GM23248 (cell line): Measurements from ENCODE around the gene LLPH. TPM values are rescaled to one million over a fixed set of nuclear protein-coding genes. Genes with fewer than 3 reads are reported as not detected.
A peak's percentile ranks its signal among the peaks of the same experiment; 100 is the strongest.

Experiments used
- DNase-seq: peaks from one replicate; pipeline ENCODE4 v3.0.0-alpha.2; 2015
- H2AFZ ChIP-seq: fragments of 200-600 bp; sonication (generic); 2 replicates; pipeline ENCODE4 v1.6.1; 2016; ENCODE audit warnings: antibody characterized with exemption
- H3F3A ChIP-seq: fragments of 200-600 bp; sonication (generic); 2 replicates; pipeline ENCODE4 v1.6.1; 2016; ENCODE audit warnings: mild to moderate bottlenecking, antibody characterized with exemption, mixed run types; ENCODE audit not compliant: insufficient read depth
- H3K27ac ChIP-seq: fragments of 200-600 bp; sonication (generic); 2 replicates; pipeline ENCODE4 v1.5.1; 2016; ENCODE audit warnings: mild to moderate bottlenecking
- H3K27me3 ChIP-seq: fragments of 200-600 bp; sonication (generic); replicated peaks from 2 replicates; pipeline ENCODE4 v1.6.1; 2016; ENCODE audit warnings: mild to moderate bottlenecking; ENCODE audit not compliant: insufficient read depth
- H3K36me3 ChIP-seq: fragments of 200-600 bp; sonication (generic); 2 replicates; pipeline ENCODE4 v1.6.1; 2016; ENCODE audit warnings: low read depth, mild to moderate bottlenecking
- H3K4me1 ChIP-seq: fragments of 200-600 bp; sonication (generic); 2 replicates; pipeline ENCODE4 v1.6.1; 2016; ENCODE audit warnings: mild to moderate bottlenecking; ENCODE audit not compliant: insufficient read depth
- H3K4me2 ChIP-seq: fragments of 200-600 bp; sonication (generic); one replicate; pipeline ENCODE4 v1.6.1; 2016; ENCODE audit warnings: mild to moderate bottlenecking; ENCODE audit not compliant: unreplicated experiment
- H3K4me3 ChIP-seq: fragments of 200-600 bp; sonication (generic); 2 replicates; pipeline ENCODE4 v1.5.1; 2016; ENCODE audit warnings: mild to moderate bottlenecking
- H3K79me2 ChIP-seq: fragments of 200-600 bp; sonication (generic); 2 replicates; pipeline ENCODE4 v1.6.1; 2016; ENCODE audit warnings: mild to moderate bottlenecking; ENCODE audit not compliant: insufficient read depth
- H3K9ac ChIP-seq: fragments of 200-600 bp; sonication (generic); 2 replicates; pipeline ENCODE4 v1.6.1; 2016; ENCODE audit warnings: mild to moderate bottlenecking
- H3K9me2 ChIP-seq: fragments of 200-600 bp; sonication (generic); 2 replicates; pipeline ENCODE4 v1.6.1; 2016; ENCODE audit warnings: mixed run types, mild to moderate bottlenecking, moderate library complexity; ENCODE audit not compliant: insufficient read depth
- H3K9me3 ChIP-seq: fragments of 200-600 bp; sonication (generic); one replicate; pipeline ENCODE4 v1.6.1; 2017; ENCODE audit warnings: low read depth
- H4K20me1 ChIP-seq: fragments of 200-600 bp; sonication (generic); 2 replicates; pipeline ENCODE4 v1.6.0; 2016; ENCODE audit not compliant: insufficient read depth
- EZH2 ChIP-seq: fragments of 200-600 bp; sonication (generic); IDR thresholded peaks from 2 replicates; pipeline ENCODE4 v1.6.1; 2018; ENCODE audit warnings: antibody characterized with exemption, mild to moderate bottlenecking; ENCODE audit not compliant: insufficient read depth, poor library complexity, severe bottlenecking
- EZH2phosphoT487 ChIP-seq: fragments of 200-600 bp; sonication (generic); IDR thresholded peaks from 2 replicates; pipeline ENCODE4 v1.6.1; 2018; ENCODE audit warnings: antibody characterized with exemption, moderate library complexity, mild to moderate bottlenecking, low read depth; ENCODE audit not compliant: insufficient read depth
- WGBS, 2 experiments: methylation state at CpG; one replicate each; pipeline ENCODE4 v1.1.6; 2015 to 2017; ENCODE audit warnings: low lambda C conversion rate in 2 of 2, low coverage in 1 of 2; ENCODE audit errors: missing lambda C conversion rate in 2 of 2; 5-methylcytosine and 5-hydroxymethylcytosine counted together
- in situ Hi-C: fragments of 300-500 bp; cut with MboI; formaldehyde crosslinking; loops from 2 replicates; pipeline ENCODE4 v1.15.0; 2020
- polyA plus RNA-seq: library from polyadenylated mRNA; unstranded; fragments of >200 nt; fragmentation: Nextera tagmentation; extraction: Ambion mirVana; gene quantifications from 2 replicates; pipeline ENCODE4 v1.2.1, GENCODE V29; 2016
- total RNA-seq: library from RNA; depleted of rRNA; stranded (reverse); fragments of >200 nt; shearing (Covaris generic); gene quantifications from 2 replicates; pipeline ENCODE4 v1.2.3, GENCODE V29; 2014

The LLPH gene
- total and polyA plus RNA-seq, 2 experiments from 2014 or later = 11.6 to 49.2 TPM

DNA sequence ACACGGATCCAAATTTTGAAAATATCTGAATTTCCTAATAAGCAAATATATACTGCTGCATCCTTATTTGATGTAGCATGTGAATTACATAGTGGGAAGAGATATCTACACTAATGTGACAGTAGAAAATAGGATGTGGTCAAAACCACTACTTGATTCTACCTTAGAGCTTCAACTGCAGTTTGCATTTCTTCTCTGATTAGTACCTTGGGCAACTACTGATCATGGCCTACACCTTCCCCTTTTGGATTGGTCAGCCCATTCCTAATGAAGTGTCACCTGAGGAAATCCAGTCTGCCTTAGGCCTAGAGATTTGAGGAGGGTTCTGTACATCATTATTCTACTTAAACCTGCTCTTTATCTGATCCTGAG is 10.7 kb downstream of the LLPH start:
- TF ChIP-seq EZH2 (no peak), EZH2phosphoT487 (no peak)
- 96 to 100% methylated on average over 1 of the region's 1 CpG for WGBS, 2 experiments
- Histone ChIP-seq H3K4me1 (peaks cover 12% of the 10 kb centered on the region), H3K4me3 (no peak overlapping the region), H3K27me3 (no peaks in the 10 kb centered on the region), H3K9me3 (no peaks in the 10 kb centered on the region), H3K4me2 (no peak overlapping the region), H3K9ac (no peak overlapping the region), H3K9me2 (no peaks in the 10 kb centered on the region), H4K20me1 (no peaks in the 10 kb centered on the region), H3K27ac (no peak overlapping the region), H3K36me3 (peaks cover 31% of the 10 kb centered on the region), H3K79me2 (peaks cover 3% of the 10 kb centered on the region; the same call in 1 of the 2 replicates), H3F3A (peaks cover 38% of the 10 kb centered on the region), H2AFZ (no peak overlapping the region)
- in situ Hi-C loops = no loop called here
- DNase-seq = no peak

DNA sequence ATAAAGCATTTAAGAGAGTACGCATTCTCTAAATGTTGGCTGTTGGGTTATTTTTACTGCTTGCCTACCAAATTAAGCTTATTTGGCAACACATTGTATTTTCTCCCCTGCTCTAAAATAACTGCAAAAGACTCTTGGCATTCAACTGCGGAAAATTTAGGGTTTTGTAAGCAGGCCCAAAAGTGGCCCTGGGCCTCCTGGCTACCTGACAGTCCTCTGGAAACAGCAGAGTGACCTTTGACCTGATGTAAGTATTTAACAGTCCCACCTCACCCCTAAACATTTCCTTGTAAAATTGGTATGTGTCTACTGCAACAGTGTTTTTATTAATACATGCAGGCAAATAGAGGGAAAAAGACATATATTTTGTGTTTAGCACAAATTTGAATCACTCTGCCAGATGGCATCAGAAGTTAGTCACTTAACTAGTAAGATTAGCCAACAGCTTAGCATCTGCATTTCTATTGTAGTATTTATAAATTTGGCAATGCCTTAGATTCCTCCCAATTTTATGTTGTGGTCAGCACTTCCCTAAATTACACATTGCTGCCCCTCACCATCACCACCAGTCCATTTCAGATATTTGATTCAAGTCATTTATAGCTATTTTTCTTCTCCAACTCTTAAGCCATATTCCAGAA is 11.2 kb downstream of the LLPH start:
- Histone ChIP-seq H3K4me1 (peaks cover 12% of the 10 kb centered on the region), H3K4me3 (no peak overlapping the region), H3K4me2 (no peak overlapping the region), H4K20me1 (no peaks in the 10 kb centered on the region), H3K9ac (no peak overlapping the region), H3K9me2 (no peaks in the 10 kb centered on the region), H3K27me3 (no peaks in the 10 kb centered on the region), H2AFZ (no peak overlapping the region), H3F3A (peaks cover 38% of the 10 kb centered on the region), H3K36me3 (peaks cover 26% of the 10 kb centered on the region), H3K79me2 (no peaks in the 10 kb centered on the region), H3K9me3 (no peaks in the 10 kb centered on the region), H3K27ac (no peak overlapping the region)
- in situ Hi-C loops = no loop called here
- DNase-seq = peak; percentile 74
- TF ChIP-seq EZH2phosphoT487 (no peak), EZH2 (no peak)
- 97 to 100% methylated on average over 2 of the region's 2 CpGs for WGBS, 2 experiments

DNA sequence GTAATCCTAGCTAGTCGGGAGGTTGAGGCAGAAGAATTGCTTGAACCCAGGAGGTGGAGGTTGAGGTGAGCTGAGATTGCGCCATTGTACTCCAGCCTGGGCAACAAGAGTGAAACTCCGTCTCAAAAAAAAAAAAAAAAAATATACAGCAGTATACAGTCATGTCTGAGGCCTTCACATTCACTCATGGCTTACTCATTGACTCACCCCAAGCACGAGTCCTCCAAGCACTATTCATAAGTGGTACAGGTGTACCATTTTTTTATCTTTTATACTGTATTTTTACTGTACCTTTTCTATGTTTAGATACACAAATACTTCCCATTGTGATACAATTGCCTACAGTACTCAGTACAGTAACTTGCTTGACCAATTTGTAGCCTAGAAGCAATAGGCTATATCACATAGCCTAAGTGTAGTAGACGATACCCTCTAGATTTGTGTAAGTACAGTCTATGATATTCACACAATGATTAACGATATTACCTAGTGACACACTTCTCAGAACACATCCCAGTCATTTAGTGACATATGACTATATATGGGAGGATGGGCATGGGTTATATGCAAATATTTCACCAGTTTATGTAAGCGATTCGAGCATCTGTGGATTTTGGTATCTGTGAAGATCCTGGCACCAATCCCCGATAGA is 12.2 kb downstream of the LLPH start:
- Histone ChIP-seq H3K36me3 (peaks cover 17% of the 10 kb centered on the region), H3K4me1 (peaks cover 12% of the 10 kb centered on the region), H3K79me2 (no peaks in the 10 kb centered on the region), H3K9me2 (no peaks in the 10 kb centered on the region), H4K20me1 (no peaks in the 10 kb centered on the region), H3K9me3 (no peaks in the 10 kb centered on the region), H3K27me3 (no peaks in the 10 kb centered on the region), H2AFZ (no peak overlapping the region), H3F3A (peaks cover 38% of the 10 kb centered on the region), H3K27ac (no peak overlapping the region), H3K9ac (no peak overlapping the region), H3K4me3 (no peak overlapping the region), H3K4me2 (no peak overlapping the region)
- WGBS, 2 experiments = 80 to 81% methylated on average over 9 of the region's 9 CpGs
- DNase-seq = peak; percentile 57
- TF ChIP-seq EZH2phosphoT487 = no peak
- TF ChIP-seq EZH2 = no peak
- in situ Hi-C loops = no loop called here

DNA sequence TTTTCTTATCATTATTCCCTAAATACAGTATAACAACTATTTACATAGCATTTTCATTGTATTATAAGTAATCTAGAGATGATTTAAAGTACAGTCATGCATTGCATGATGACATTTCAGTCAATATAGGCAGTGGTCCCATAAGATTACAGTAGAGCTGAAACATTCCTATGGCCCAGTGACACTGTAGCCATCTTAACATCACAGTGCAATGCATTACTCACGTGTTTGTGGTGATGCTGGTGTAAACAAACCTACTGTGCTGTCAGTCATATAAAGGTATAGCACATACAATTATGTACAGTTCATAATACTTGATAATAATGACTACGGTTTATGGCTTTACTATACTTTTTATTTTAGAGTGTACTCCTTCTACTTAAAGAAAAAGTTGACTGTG is 13.3 kb downstream of the LLPH start:
- H4K20me1 ChIP-seq = no peaks in the 10 kb centered on the region
- H3K79me2 ChIP-seq = no peaks in the 10 kb centered on the region
- 85 to 97% methylated on average over 2 of the region's 2 CpGs for WGBS, 2 experiments
- H3K9me2 ChIP-seq = no peaks in the 10 kb centered on the region
- in situ Hi-C loops = no loop called here
- H3K4me3 ChIP-seq = no peak overlapping the region
- DNase-seq = no peak
- no peak overlapping the region for H3K27ac ChIP-seq
- peaks cover 30% of the 10 kb centered on the region for H3F3A ChIP-seq
- H3K36me3 ChIP-seq = peaks cover 6% of the 10 kb centered on the region
- H2AFZ ChIP-seq = no peak overlapping the region
- H3K4me2 ChIP-seq = no peak overlapping the region
- H3K9me3 ChIP-seq = no peaks in the 10 kb centered on the region
- peaks cover 12% of the 10 kb centered on the region for H3K4me1 ChIP-seq
- H3K9ac ChIP-seq = no peak overlapping the region
- no peaks in the 10 kb centered on the region for H3K27me3 ChIP-seq
- TF ChIP-seq EZH2phosphoT487 = no peak
- no peak for TF ChIP-seq EZH2
